ENCODE data around the gene RUNX1. TPM values are rescaled to one million over a fixed set of nuclear protein-coding genes. Genes with fewer than 3 reads are reported as not detected.

The RUNX1 gene
- polyA plus RNA-seq, 5 donors: 7.6 to 13.6 (median 8.9) TPM

DNA sequence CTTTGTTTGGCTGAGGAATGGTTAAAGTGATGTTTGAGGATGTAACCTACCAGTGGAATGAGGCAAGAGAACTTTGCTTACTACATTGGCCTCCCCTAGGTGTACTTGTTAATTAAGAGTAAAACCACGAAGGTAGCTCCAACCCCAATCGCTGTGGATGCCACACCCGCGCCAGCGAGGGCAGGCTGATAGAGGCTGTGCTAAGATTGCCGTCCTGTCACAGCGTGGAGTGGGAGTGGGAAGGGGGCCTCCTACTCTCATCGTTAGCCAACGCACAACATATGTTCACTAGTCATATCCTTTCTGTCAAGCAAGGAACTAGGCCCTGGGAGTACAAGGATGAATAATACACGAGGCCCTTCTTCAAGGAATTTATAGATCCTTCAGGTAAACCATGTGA, 99.6 kb downstream of the RUNX1 start:
- DNase-seq: no peak

GRCh38 chr21:34949030-34949429, 100.1 kb downstream of the RUNX1 start:
- peak in 1 of 2 donors; percentile 26 for DNase-seq

GRCh38 chr21:34948157-34948556, 100.9 kb downstream of the RUNX1 start:
- no peak for DNase-seq

DNA sequence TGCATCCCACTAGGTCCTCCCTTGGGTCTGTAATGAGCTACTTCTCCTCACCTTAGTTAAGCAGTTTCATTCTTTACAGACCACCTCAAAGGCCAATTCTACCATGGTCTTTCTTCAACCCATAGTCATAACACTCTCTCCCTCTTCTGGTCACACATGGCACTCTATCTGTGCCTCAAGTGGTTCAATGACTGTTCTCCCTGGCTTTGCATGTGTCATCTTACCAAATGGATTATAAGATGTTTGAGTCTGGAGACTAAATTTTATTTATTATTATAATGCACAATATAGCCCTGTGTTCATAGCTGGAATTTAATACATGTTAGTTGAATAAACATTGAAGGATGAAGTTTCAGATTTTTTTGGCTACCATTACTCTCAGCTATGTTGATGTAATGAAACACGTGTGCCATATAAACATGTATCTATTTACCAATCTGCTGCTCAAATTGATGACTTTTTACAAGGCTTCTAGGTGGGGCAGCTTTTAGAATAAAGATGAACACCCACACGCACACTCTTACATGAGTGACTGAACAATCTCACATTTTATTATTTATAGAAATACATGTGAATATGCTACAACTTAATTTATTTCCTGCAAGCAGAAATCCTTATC, 102.1 kb downstream of the RUNX1 start:
- DNase-seq: no peak

GRCh38 chr21:34946385-34946840, 102.7 kb downstream of the RUNX1 start:
- DNase-seq: no peak

DNA sequence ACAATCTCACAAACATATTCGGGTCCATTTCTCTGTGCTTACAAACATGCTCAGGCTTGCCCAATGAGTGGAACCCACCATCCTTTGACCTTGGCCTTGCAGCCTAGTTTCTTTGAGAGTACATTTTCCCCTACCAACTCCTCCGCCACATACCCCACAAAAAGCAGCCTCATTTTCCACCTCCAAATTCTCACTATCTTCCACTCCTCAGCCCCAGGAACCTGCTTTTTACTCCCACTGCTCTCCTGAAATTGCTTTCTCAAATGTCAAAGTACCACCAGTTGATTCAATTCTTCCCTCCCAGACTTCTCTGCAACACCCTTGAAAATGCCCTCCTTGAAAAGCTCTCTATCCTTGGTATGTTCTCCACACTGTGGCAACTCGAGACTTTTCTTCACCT, 103.8 kb downstream of the RUNX1 start:
- DNase-seq: no peak

DNA sequence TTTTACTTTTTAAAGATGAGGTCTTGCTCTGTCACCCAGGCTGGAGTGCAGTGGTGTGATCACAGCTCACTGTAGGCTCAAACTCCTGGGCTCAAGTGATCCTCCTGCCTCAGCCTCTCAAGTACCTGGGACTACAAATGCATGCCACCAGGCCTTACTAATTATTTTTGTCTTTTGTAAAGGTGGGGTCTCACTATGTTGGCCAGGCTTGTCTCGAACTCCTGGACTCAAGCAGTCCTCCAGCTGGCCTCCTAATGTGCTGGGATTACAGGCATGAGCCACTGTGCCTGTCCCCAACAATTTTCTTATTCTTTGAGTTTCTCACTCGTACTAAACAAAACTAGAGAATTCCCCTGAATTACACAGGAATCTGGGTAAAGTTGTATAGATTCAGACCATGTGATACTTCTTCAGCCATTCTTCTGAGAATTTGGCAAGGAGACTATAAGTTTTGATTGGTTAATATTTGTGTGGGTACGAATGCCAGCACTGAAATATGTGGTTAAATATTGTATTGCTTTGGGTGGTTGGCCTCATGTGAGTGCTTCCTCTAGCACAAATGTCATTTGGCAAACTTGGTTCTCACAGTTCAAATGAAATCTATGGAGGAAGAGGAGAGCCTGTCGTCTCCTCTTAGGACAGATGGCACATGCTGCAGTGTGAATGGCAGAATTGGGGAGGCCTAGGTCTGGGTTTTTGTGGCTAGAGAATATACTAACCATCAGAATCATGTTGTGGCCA, 104.9 kb downstream of the RUNX1 start:
- no peak for DNase-seq

DNA sequence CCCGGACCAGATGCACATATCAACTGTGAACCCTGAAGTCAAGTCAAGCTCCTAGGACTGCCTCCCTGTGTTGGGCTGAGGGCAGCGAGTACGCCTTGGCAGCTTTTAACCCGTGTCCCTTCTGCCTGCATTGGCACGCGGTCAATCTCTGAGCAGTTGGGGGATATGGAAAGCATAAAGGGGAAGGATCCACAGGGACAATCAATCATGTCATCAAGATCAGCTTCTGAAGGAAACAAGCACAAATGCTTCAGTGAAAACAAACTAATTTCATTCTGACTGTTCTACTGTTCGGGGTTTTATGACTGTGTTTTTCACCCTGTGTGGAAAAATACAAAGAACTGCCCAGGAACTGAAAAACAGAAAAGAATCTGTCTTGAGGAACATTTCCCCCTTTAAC, 106.2 kb downstream of the RUNX1 start:
- DNase-seq: no peak

DNA sequence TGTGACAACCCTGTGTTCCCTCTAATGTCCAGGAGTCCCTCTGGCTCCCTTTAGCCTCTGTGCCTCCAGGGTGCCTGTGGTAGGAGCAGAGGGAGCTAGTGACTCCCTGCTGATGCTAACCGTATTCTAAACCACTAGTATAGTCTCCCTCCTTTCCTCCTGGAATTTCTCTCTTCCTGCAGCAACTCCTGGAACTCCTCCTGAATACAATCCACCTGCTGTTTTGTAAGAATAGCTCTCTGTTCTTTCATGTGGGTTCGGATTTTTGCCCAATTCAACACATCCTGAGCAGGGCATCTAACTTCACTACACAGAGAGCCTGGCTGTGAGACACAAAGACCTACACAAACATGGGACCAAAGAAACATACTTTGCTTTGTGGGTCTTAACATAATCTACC, 107.9 kb downstream of the RUNX1 start:
- no peak for DNase-seq

DNA sequence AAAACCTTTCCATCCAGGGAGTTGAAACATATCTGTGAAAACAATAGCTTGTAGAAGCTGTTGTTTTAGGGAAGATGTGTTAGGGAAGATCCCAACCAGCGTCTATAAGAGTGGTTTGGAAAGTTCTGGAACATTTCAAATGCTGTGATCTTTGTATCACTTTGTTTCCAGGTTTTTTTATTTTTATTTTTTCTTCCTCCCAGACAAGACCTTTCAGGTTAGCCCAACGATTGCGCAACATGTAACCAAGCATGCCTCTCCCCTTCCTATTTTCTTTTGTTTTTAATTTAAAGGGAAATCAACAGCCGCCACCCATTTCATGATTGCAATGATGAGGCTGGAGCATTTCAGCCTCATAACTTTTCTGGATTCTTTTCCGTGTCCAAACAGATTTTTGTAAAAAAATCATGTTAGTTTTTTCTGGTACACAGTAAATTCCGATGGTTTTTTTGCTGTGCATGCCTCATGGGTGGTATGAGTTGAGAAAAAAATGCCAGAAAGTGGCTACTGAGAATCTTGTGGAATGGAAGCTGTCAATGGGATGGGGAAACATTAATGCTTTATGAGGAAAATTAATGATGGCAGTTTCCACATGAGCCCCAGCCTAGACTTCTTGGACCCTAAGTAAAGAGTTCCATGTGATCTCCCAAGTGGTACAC, 109.3 kb downstream of the RUNX1 start:
- no peak for DNase-seq

- DNase-seq: no peak
These were observed 110.9 kb downstream of the RUNX1 start for GRCh38 chr21:34938089-34938764.

DNA sequence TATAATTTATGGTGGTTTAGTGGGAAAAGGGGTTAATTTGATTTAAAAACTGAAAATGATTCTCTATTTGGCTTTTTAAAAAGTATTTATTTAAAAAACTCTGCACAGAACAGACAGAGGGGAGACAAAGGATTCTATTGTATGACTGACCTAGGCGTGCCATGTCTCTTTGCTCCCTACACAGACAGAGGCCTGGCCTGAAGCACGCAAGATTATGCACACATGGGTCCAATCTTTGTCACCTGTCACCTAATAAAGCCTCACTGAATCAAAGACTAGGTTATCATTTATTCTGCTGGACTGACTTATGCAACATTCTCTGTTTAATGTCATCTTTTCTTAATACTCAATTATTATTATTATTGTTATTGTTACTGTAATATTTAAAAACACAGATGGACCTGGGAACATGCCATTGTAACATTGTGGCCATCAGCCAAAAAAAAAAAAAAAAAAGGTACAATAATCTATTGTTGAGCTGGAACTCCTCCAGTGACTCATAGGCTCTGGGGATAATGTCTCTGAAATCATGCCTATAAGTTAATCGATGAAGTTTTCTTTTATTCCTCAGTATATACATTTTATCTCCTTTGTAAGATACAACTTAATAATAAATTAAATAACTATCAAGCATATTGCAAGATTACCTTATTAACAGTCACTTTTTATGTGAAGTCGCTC, 112.1 kb downstream of the RUNX1 start:
- DNase-seq: peak in 1 of 2 donors; percentile 29

DNA sequence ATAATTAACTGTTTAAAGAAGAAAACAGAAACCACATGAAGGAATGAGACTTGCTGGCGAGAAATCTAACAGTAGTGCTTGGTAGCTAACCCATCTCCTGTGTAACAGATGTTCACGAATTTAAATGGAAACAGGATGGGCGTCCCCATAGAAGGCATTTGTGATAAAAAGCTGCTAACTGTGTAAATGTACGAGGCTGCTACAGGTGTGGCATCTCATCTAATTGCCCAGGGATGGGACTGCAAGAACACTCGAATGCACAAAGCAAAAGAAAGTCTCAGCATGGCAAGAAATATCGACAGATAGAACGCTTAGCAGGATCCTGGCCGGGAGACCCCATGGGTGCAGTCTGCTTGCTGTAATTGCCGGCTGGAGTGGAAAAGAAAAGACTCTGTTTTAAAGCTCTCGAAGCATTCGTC, 112.7 kb downstream of the RUNX1 start:
- DNase-seq: no peak

DNA sequence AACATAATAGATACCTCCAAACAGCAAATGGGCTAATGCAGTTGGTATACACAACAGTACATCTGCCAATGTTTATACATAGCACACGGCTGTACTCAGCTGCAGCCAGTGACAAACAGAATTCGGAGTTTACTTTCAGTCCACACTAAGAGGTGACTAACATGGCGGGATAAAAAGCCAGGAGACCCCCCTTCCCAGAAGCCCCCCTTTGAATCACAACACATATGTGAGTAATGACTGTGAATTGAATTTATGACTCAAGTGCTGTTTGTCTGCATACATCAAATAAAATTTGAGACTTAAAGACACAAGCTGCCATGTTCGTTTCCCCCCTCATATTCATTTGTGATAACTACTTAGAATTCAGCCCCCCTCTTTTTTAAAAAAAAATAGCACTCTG, 113.2 kb downstream of the RUNX1 start:
- no peak for DNase-seq

DNA sequence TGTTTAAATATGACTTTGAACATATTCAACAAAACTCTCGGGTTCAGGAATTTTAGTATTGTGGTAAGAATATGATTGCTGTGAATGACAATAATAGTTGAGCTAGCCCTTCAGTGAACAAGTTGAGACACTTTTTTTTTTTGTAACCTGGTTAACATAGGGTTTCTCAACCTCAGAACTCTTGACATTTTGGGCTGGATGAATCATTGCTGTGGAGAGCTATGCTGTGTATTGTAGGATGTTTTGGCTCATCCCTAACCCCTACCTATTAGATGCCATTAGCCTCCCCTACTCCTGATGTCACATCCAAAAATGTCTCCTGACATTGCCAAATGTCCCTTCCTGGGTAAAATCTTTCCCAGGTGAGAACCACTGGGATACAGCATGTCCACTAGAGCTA, 113.7 kb downstream of the RUNX1 start:
- no peak for DNase-seq

DNA sequence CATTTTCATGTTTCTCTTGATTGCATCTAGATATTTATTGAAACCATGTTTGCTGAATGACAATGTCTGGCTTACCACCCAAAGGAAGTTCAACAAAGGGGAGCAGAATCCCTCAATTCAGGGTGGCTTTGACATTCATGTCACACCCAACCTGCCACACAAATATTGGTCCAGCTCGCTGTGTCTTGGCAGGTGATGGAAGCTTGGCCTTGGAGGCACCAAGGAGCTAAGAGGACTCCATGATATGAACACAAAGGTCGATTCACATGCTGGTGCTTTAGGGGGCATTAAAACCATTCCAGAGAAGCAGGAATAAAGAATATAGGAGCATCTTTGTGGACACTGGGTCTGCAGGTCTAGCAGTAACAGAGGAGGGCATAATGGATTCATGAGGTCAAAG, 114.8 kb downstream of the RUNX1 start:
- no peak for DNase-seq

DNA sequence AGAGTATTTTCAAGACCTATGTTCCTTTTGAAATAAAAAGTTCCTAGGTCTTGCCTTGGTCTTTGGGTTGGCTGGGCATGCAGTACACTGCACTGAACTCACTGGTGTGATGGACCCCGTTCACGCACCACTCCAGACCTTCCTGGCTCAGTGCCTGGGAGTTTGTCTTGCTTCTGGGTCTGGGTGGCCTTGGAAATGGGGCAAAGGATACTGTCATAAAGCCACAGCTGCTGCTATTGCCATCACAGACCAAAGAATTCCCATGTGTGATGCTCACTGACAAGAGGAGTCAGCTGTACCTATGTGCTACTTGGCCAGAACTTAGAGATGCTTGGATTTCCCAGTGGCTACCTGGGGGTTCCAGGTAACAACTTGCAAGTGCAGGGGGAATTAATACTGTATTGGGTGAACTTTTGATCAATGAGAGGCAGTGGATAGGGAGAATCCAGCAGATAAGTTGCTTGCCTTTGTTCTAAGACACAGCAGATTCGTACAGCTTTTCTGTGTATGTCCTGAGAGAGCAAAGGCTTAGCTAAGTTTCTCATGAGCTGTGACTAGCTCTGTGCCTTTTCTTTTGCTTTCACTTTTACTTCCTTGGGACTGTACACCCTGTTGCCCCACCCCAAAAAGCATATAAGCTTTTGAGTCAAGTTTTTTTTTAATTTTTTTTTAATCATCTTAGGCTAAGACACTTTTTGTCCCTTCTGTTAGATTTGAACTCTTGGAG, 115.3 kb downstream of the RUNX1 start:
- DNase-seq: no peak

DNA sequence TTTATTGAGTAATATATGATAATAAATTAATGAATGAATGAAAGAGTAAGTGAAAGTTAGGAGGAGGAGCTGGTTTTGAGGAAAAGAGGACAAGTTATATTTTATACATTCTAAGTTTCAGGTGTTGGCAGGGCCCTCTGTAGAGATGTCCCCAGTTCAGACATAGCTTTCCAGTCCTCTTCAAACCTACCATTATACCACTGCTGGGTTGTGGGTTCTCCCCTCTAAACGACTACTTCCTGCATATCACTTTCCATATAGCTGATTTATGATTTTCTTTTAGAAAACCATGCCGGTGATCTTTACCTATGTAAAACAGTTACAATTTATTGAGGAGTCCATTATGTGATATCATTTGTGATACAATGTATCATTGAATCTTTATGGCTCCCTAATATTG, 116.9 kb downstream of the RUNX1 start:
- no peak for DNase-seq

GRCh38 chr21:34930971-34931370, 118.1 kb downstream of the RUNX1 start:
- DNase-seq: no peak

- DNase-seq: no peak
These were observed 120.5 kb downstream of the RUNX1 start for GRCh38 chr21:34928637-34929036.

GRCh38 chr21:34927992-34928391, 121.1 kb downstream of the RUNX1 start:
- DNase-seq: no peak

All from right lung (tissue), 5 donors.